SK-N-SH treated with all-trans-retinoic acid at 6 μM for 48 hours (cell line): ENCODE results near the gene PHYKPL.

ENCODE experiments used
- ISL1 ChIP-seq: fragments of 250-450 bp; sonication (Bioruptor Pico); IDR thresholded peaks from 2 replicates; pipeline ENCODE4 v2.1.2; 2022; ENCODE audit warnings: mild to moderate bottlenecking, moderate library complexity
- TSHZ2 ChIP-seq: fragments of 250-450 bp; sonication (Bioruptor Pico); IDR thresholded peaks from 2 replicates; pipeline ENCODE4 v1.5.0; 2020; ENCODE audit warnings: mild to moderate bottlenecking, moderate library complexity

GRCh38 chr5:178227138-178227659 lies 5.4 kb downstream of the PHYKPL start:
- TF ChIP-seq TSHZ2 (CRISPR knock-in tag) (no peak), ISL1 (CRISPR knock-in tag) (no peak)
